Colon (tissue), 2 donors: Measurements from ENCODE around the gene PI4K2A.
"Not testable (repeated sequence)": the region's sequence is repeated elsewhere in the genome, so short reads cannot be mapped to it uniquely, and the experiment has no call there.

Experiments
- FAIRE-seq: peaks from 2 replicates; lab custom pipeline; 2012; peaks lifted over from hg19 to GRCh38; lab: Jason Lieb, UNC
- donor health status: control.
- donor health status: control.

Gene PI4K2A

GRCh38 chr10:97632949-97633884 lies 7.3 kb upstream of the PI4K2A start, which contains the start of gene MORN4:
MORN4 (minus strand) TSS chr10:97633500; CDS start chr10:97619653, 13,847 bp downstream.
- FAIRE-seq = no peak

DNA sequence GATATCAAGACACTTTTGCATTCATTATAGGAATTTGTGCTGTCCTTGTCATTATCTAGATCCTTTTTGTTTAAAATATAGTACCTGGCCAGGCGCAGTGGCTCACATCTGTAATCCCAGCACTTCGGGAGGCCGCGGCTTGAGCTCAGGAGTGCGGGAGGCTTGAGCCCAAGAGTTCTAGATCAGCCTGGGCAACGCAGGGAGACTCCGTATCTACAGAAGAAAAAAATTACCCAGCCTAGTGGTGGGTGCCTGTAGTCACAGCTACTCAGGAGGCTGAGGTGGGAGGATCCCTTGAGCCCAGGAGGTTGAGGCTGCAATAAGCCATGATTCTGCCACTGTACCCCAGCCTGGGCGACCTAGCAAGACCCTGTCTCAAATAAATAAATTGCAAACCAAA lies 6.5 kb upstream of the PI4K2A start:
- FAIRE-seq = no peak

- no peak for FAIRE-seq
These were observed 4.9 kb upstream of the PI4K2A start for GRCh38 chr10:97635577-97635976.

GRCh38 chr10:97639090-97639489 lies 1.4 kb upstream of the PI4K2A start:
- not testable (repeated sequence) for FAIRE-seq

GRCh38 chr10:97640868-97641811 lies 669 bp downstream of the PI4K2A start:
- no peak for FAIRE-seq

DNA sequence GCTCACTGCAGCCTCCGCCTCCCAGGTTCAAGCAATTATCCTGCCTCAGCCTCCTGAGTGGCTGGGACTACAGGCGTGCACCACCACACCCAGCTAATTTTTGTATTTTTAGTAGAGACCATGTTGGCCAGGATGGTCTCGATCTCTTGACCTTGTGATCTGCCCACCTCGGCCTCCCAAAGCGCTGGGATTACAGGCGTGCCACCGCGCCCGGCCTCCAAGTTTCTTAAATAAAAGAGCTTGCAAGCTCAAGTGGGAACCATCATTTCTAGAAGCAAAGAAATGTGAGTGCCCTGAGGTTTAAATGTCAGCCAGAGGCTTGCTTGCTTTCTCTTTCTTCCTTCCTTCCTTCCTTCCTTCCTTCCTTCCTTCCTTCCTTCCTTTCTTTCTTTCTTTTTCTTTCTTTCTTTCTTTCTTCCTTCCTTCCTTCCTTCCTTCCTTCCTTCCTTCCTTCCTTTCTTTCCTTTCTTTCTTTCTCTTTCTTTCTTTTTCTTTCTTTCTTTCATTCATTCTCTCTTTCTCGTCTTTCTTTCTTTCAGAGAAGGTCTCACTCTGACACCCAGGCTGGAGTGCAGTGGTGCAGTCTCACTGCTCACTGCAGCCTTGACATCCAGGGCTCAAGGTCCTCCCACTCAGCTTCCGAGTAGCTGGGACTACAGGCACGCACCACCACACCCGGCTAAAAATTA lies 2.1 kb downstream of the PI4K2A start:
- FAIRE-seq = not testable (repeated sequence)

GRCh38 chr10:97643441-97643985 lies 3.0 kb downstream of the PI4K2A start:
- no peak for FAIRE-seq

GRCh38 chr10:97644936-97645335 lies 4.5 kb downstream of the PI4K2A start:
- no peak for FAIRE-seq

DNA sequence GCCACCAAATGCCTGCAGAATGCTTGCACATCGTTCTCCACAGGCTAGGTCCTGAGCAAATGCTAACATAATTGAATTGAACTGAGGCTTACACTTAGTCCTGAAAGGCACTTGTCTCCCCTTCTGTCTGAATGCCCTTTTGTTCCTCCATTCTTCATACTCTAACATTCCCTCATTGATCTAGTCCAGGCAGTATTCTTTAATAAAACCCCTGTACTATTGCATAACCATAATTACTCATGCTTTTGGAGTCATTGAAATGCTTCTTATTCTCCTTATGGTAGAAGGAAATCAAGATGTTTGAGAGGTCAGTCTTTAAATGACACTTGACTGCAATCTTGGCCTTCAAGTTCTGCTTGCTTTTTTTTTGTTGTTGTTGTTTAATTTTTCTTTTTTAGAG lies 7.1 kb downstream of the PI4K2A start:
- FAIRE-seq = no peak

DNA sequence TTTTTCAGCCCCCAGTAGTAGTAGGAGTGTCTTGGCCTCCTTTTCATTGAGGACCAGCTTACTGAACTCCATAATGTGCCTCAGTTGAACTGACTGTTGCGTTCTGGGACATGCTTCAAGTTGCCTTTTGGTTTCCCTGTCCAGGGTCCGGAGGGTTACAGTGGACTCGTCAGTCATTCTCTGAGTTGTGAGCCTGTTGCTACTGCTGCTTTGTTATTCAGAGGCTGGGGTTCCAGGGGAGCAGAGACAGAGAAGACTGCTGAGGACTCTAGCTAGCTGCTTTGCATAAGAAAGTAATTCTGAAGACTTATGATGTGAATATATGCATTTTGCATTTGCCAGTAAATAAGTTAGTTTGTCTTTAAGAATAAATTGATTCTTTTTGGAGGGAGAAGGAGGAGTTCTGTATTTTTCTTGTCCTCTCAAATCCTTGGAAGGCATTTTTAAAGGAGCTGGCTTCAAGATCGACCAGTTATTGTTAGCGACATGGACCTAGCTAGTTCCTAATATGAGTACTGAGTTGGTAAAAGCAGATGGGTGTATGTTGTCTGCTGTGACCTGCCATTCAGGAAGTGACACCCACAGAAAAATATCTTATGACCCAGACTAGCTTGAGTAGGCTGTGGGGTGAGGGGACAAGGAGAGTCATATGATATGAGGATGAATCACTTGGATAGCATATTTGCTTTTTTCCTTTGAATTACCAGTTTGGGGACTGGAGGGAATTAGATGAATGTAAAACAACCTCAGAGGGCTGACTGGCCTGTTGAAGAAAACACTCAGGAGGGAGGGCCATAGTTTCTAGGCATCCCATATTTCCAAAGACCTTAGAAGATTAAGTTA lies 8.3 kb downstream of the PI4K2A start:
- no peak for FAIRE-seq

DNA sequence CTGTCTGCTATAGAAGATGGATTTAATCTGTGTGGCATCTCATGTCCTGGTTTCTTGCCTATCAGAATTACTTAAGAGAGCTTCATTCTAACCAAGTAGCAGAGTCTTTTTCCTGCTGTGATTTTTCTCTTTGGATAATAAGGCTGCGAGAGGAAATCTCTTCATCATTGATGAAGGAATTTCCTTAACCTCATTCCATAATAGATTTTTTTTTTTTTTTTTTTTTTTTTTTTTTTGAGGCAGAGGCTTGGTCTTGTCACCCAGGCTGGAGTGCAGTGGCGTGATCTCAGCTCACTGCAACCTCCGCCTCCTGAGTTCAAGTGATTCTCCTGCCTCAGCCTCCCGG lies 8.9 kb downstream of the PI4K2A start:
- not testable (repeated sequence) for FAIRE-seq

DNA sequence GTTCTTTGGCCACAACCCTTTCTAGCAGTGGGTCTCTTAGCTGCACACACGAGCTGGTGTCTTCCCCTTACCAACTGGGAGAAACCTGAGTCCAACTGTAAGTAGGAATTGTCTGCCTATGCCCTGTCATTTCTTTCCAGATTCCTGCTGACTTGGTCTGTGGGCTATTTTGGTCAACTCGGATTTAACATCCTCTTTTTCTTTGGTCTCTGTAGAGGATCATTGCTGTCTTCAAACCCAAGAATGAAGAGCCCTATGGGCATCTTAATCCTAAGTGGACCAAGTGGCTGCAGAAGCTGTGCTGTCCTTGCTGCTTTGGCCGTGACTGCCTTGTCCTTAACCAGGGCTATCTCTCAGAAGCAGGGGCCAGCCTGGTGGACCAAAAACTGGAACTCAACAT lies 10.3 kb downstream of the PI4K2A start:
- no peak for FAIRE-seq

- no peak for FAIRE-seq
These were observed 11.3 kb downstream of the PI4K2A start for GRCh38 chr10:97651773-97652172.

GRCh38 chr10:97656777-97657176 lies 16.3 kb downstream of the PI4K2A start:
- FAIRE-seq = no peak

GRCh38 chr10:97659589-97659988 lies 19.1 kb downstream of the PI4K2A start:
- no peak for FAIRE-seq

DNA sequence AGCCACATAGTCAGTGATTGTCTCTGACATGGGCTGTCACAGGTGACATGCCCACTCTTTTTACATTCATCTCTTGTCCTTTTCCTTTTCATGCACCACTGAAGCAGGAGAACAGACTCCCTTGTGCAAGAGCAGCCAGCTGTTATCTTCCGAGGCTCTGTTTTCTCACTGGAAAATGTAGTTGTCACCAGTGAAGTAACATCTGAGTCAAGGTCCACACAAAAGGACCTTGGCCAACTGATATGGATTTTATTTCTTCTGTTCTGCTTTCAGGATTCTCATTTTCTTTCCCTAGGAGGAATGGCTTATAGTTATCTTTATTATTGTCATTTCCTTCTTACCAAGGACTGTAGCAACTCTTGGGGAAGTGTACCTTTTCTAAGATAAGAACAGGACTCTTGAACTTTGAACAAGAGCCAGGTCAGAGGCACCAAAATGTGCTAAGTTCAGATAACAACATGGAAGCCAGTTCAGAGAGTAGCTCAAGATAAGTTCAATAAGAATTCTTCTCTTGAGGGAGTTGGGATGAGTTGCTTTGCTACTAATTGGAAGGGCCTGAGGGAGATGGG lies 23.9 kb downstream of the PI4K2A start:
- FAIRE-seq = no peak

DNA sequence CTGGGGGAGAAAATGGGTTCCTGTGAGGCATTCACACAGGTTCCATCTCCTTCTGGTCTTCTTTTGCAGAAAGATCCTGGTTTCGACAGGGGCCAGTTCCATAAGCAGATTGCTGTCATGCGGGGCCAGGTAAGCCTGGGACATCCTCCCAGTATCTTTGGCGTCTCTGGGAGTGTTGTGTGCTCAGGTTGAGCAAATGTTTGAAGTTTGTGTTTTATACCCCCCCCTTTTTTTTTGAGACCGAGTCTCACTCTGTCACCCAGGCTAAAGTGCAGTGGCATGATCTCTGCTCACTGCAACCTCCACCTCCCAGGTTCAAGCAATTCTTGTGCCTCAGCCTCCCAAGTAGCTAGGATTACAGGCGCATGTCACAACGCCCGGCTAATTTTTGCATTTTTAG lies 26.5 kb downstream of the PI4K2A start:
- FAIRE-seq = no peak

DNA sequence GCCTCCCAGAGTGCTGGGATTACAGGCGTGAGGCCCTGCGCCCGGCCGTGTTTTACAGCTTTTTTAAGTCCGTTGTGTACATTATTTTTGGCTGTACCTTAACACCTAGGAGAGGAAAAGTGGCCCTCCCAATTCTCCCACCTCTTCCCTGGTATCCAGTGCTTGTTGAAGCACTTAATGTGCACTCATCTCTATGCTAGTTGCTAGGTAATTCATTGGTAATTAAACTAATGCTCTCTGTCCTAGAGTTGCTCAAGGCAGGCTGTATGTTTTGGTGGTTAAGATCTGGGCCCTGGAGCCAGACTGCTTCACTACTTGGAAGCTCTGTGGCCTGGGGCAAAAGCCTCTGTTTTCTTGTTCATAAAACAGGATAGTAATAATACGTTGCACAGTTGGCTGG lies 27.0 kb downstream of the PI4K2A start:
- FAIRE-seq = no peak

DNA sequence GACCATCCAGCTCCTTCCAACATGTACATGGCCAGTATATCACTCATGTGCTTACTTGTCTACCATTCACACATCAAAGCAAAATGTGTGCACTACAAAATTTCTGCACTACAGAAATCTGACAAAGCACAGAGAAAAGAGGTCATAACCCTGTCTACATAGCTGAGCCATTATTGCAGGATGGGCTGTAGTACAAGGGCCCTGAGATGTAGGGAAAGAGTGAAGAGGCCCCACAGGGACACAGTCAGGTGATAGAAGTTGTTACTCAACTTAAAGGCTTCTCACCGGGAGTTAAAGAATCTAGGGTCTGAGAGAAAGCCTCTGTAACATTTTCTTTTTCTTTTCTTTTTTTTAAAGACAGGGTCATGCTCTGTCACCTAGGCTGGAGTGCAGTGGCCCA lies 29.1 kb downstream of the PI4K2A start:
- no peak for FAIRE-seq

- no peak for FAIRE-seq
These were observed 33.5 kb downstream of the PI4K2A start for GRCh38 chr10:97673736-97674525.
